ENCODE results near the gene CFDP1.

The CFDP1 gene

GRCh38 chr16:75432828-75433731 lies at the start of gene CFDP1:
TSS of gene CFDP1 (minus strand) at chr16:75433503. CDS start at chr16:75433352, 151 bp downstream.
- H3K4me3 ChIP-seq (ENCODE audit: low read depth in 1 of 2, low read length in 2 of 2) = peak within 1 kb of the TSS; percentile 90 to 96
- peaks cover 10% of the 10 kb centered on the region in 2 donors for H3K4me1 ChIP-seq (ENCODE audit: control insufficient read depth in 1 of 2, insufficient read depth in 2 of 2, low read length in 2 of 2)
- no peaks in the 10 kb centered on the region for H3K27me3 ChIP-seq (ENCODE audit: control insufficient read depth in 1 of 2, insufficient read depth in 2 of 2, low read length in 2 of 2)
- H3K36me3 ChIP-seq (ENCODE audit: control insufficient read depth in 1 of 2, insufficient read depth in 2 of 2, low read length in 2 of 2) = no peaks in the 10 kb centered on the region
- H3K9ac ChIP-seq (ENCODE audit: low read depth in 1 of 2, low read length in 2 of 2) = peak within 1 kb of the TSS; percentile 75 to 97
- no peaks in the 10 kb centered on the region for H3K9me3 ChIP-seq (ENCODE audit: control insufficient read depth in 1 of 2, low read length in 2 of 2)
- peak within 1 kb of the TSS; percentile 95 for H3K27ac ChIP-seq (ENCODE audit: low read depth, low read length)

- no peak overlapping the region for H3K27ac ChIP-seq (ENCODE audit: low read depth, low read length)
- H3K9ac ChIP-seq (ENCODE audit: low read depth in 1 of 2, low read length in 2 of 2) = no peak overlapping the region
Observed at GRCh38 chr16:75482434-75483205, 49.3 kb upstream of the CFDP1 start.

GRCh38 chr16:75481475-75481874 lies 48.2 kb upstream of the CFDP1 start:
- no peak overlapping the region for H3K27ac ChIP-seq (ENCODE audit: low read depth, low read length)
- H3K27me3 ChIP-seq (ENCODE audit: control insufficient read depth in 1 of 2, insufficient read depth in 2 of 2, low read length in 2 of 2) = no peaks in the 10 kb centered on the region
- no peak overlapping the region for H3K9ac ChIP-seq (ENCODE audit: low read depth in 1 of 2, low read length in 2 of 2)
- H3K36me3 ChIP-seq (ENCODE audit: control insufficient read depth in 1 of 2, insufficient read depth in 2 of 2, low read length in 2 of 2) = no peaks in the 10 kb centered on the region
- no peaks in the 10 kb centered on the region for H3K9me3 ChIP-seq (ENCODE audit: control insufficient read depth in 1 of 2, low read length in 2 of 2)
- H3K4me1 ChIP-seq (ENCODE audit: control insufficient read depth in 1 of 2, insufficient read depth in 2 of 2, low read length in 2 of 2) = peaks cover 16 to 19% of the 10 kb centered on the region in 2 donors
- no peak overlapping the region for H3K4me3 ChIP-seq (ENCODE audit: low read depth in 1 of 2, low read length in 2 of 2)

More at GRCh38 chr16:75482434-75483205, 49.3 kb upstream of the CFDP1 start:
- no peaks in the 10 kb centered on the region for H3K9me3 ChIP-seq (ENCODE audit: control insufficient read depth in 1 of 2, low read length in 2 of 2)
- H3K36me3 ChIP-seq (ENCODE audit: control insufficient read depth in 1 of 2, insufficient read depth in 2 of 2, low read length in 2 of 2) = no peaks in the 10 kb centered on the region
- no peaks in the 10 kb centered on the region for H3K27me3 ChIP-seq (ENCODE audit: control insufficient read depth in 1 of 2, insufficient read depth in 2 of 2, low read length in 2 of 2)
- H3K4me1 ChIP-seq (ENCODE audit: control insufficient read depth in 1 of 2, insufficient read depth in 2 of 2, low read length in 2 of 2) = peaks cover 22 to 26% of the 10 kb centered on the region in 2 donors
- no peak overlapping the region for H3K4me3 ChIP-seq (ENCODE audit: low read depth in 1 of 2, low read length in 2 of 2)

GRCh38 chr16:75479421-75479990 lies 46.2 kb upstream of the CFDP1 start:
- H3K9me3 ChIP-seq (ENCODE audit: control insufficient read depth in 1 of 2, low read length in 2 of 2) = no peaks in the 10 kb centered on the region
- peaks cover 7 to 8% of the 10 kb centered on the region in 2 donors for H3K4me1 ChIP-seq (ENCODE audit: control insufficient read depth in 1 of 2, insufficient read depth in 2 of 2, low read length in 2 of 2)
- H3K27me3 ChIP-seq (ENCODE audit: control insufficient read depth in 1 of 2, insufficient read depth in 2 of 2, low read length in 2 of 2) = no peaks in the 10 kb centered on the region
- no peak overlapping the region for H3K9ac ChIP-seq (ENCODE audit: low read depth in 1 of 2, low read length in 2 of 2)
- no peaks in the 10 kb centered on the region for H3K36me3 ChIP-seq (ENCODE audit: control insufficient read depth in 1 of 2, insufficient read depth in 2 of 2, low read length in 2 of 2)
- H3K27ac ChIP-seq (ENCODE audit: low read depth, low read length) = no peak overlapping the region
- H3K4me3 ChIP-seq (ENCODE audit: low read depth in 1 of 2, low read length in 2 of 2) = no peak overlapping the region

GRCh38 chr16:75478480-75479345 lies 45.4 kb upstream of the CFDP1 start:
- no peak overlapping the region for H3K9ac ChIP-seq (ENCODE audit: low read depth in 1 of 2, low read length in 2 of 2)
- H3K4me3 ChIP-seq (ENCODE audit: low read depth in 1 of 2, low read length in 2 of 2) = no peak overlapping the region
- H3K4me1 ChIP-seq (ENCODE audit: control insufficient read depth in 1 of 2, insufficient read depth in 2 of 2, low read length in 2 of 2) = peaks cover 7 to 8% of the 10 kb centered on the region in 2 donors
- no peak overlapping the region for H3K27ac ChIP-seq (ENCODE audit: low read depth, low read length)
- H3K9me3 ChIP-seq (ENCODE audit: control insufficient read depth in 1 of 2, low read length in 2 of 2) = no peaks in the 10 kb centered on the region
- H3K27me3 ChIP-seq (ENCODE audit: control insufficient read depth in 1 of 2, insufficient read depth in 2 of 2, low read length in 2 of 2) = no peaks in the 10 kb centered on the region
- H3K36me3 ChIP-seq (ENCODE audit: control insufficient read depth in 1 of 2, insufficient read depth in 2 of 2, low read length in 2 of 2) = no peaks in the 10 kb centered on the region

- H3K27ac ChIP-seq (ENCODE audit: low read depth, low read length) = no peak overlapping the region
Observed at GRCh38 chr16:75477680-75478473, 44.6 kb upstream of the CFDP1 start.

GRCh38 chr16:75476817-75477216 lies 43.5 kb upstream of the CFDP1 start:
- Histone ChIP-seq H3K9me3 (ENCODE audit: control insufficient read depth in 1 of 2, low read length in 2 of 2) (no peaks in the 10 kb centered on the region), H3K9ac (ENCODE audit: low read depth in 1 of 2, low read length in 2 of 2) (no peak overlapping the region), H3K36me3 (ENCODE audit: control insufficient read depth in 1 of 2, insufficient read depth in 2 of 2, low read length in 2 of 2) (no peaks in the 10 kb centered on the region), H3K27ac (ENCODE audit: low read depth, low read length) (no peak overlapping the region), H3K4me1 (ENCODE audit: control insufficient read depth in 1 of 2, insufficient read depth in 2 of 2, low read length in 2 of 2) (peaks cover 7 to 8% of the 10 kb centered on the region in 2 donors), H3K27me3 (ENCODE audit: control insufficient read depth in 1 of 2, insufficient read depth in 2 of 2, low read length in 2 of 2) (no peaks in the 10 kb centered on the region), H3K4me3 (ENCODE audit: low read depth in 1 of 2, low read length in 2 of 2) (no peak overlapping the region)

More at GRCh38 chr16:75477680-75478473, 44.6 kb upstream of the CFDP1 start:
- H3K36me3 ChIP-seq (ENCODE audit: control insufficient read depth in 1 of 2, insufficient read depth in 2 of 2, low read length in 2 of 2) = no peaks in the 10 kb centered on the region
- H3K9me3 ChIP-seq (ENCODE audit: control insufficient read depth in 1 of 2, low read length in 2 of 2) = no peaks in the 10 kb centered on the region
- no peak overlapping the region for H3K9ac ChIP-seq (ENCODE audit: low read depth in 1 of 2, low read length in 2 of 2)
- H3K27me3 ChIP-seq (ENCODE audit: control insufficient read depth in 1 of 2, insufficient read depth in 2 of 2, low read length in 2 of 2) = no peaks in the 10 kb centered on the region
- peaks cover 7 to 8% of the 10 kb centered on the region in 2 donors for H3K4me1 ChIP-seq (ENCODE audit: control insufficient read depth in 1 of 2, insufficient read depth in 2 of 2, low read length in 2 of 2)
- H3K4me3 ChIP-seq (ENCODE audit: low read depth in 1 of 2, low read length in 2 of 2) = no peak overlapping the region

GRCh38 chr16:75475420-75475847 lies 42.1 kb upstream of the CFDP1 start:
- Histone ChIP-seq H3K27ac (ENCODE audit: low read depth, low read length) (no peak overlapping the region), H3K9ac (ENCODE audit: low read depth in 1 of 2, low read length in 2 of 2) (no peak overlapping the region), H3K36me3 (ENCODE audit: control insufficient read depth in 1 of 2, insufficient read depth in 2 of 2, low read length in 2 of 2) (no peaks in the 10 kb centered on the region), H3K27me3 (ENCODE audit: control insufficient read depth in 1 of 2, insufficient read depth in 2 of 2, low read length in 2 of 2) (no peaks in the 10 kb centered on the region), H3K4me3 (ENCODE audit: low read depth in 1 of 2, low read length in 2 of 2) (no peak overlapping the region), H3K4me1 (ENCODE audit: control insufficient read depth in 1 of 2, insufficient read depth in 2 of 2, low read length in 2 of 2) (peaks cover 7 to 8% of the 10 kb centered on the region in 2 donors), H3K9me3 (ENCODE audit: control insufficient read depth in 1 of 2, low read length in 2 of 2) (no peaks in the 10 kb centered on the region)

All from duodenal mucosa (tissue), 2 donors.